HG03342 (cell line): Measurements from ENCODE around the gene XYLT1.
"Not testable (repeated sequence)": the region's sequence is repeated elsewhere in the genome, so short reads cannot be mapped to it uniquely, and the experiment has no call there.

Source experiments
- ATAC-seq: cut with Tn5 transposase; IDR thresholded peaks from one replicate; pipeline ENCODE4 v1.9.1; 2021; ENCODE audit warnings: mild to moderate bottlenecking, moderate library complexity; ENCODE audit not compliant: unreplicated experiment

Gene XYLT1

GRCh38 chr16:17470908-17471718 lies at the start of gene XYLT1:
TSS of gene XYLT1 (minus strand) at chr16:17470960. CDS start at chr16:17470796, 164 bp downstream.
- ATAC-seq: no peak

- ATAC-seq: no peak
These were observed 49.4 kb upstream of the XYLT1 start for GRCh38 chr16:17520111-17520510.

GRCh38 chr16:17519101-17519955 lies 48.6 kb upstream of the XYLT1 start:
- ATAC-seq: no peak

- no peak for ATAC-seq
These were observed 47.7 kb upstream of the XYLT1 start for GRCh38 chr16:17518441-17518840.

- ATAC-seq: no peak
These were observed 44.9 kb upstream of the XYLT1 start for GRCh38 chr16:17515421-17516210.

- ATAC-seq: no peak
These were observed 42.0 kb upstream of the XYLT1 start for GRCh38 chr16:17512636-17513220.

GRCh38 chr16:17511340-17511739 lies 40.6 kb upstream of the XYLT1 start:
- ATAC-seq: no peak

- ATAC-seq: no peak
These were observed 39.8 kb upstream of the XYLT1 start for GRCh38 chr16:17510567-17510966.

GRCh38 chr16:17509194-17509593 lies 38.4 kb upstream of the XYLT1 start:
- ATAC-seq: no peak

- ATAC-seq: no peak
These were observed 37.5 kb upstream of the XYLT1 start for GRCh38 chr16:17508303-17508702.

GRCh38 chr16:17507516-17507915 lies 36.8 kb upstream of the XYLT1 start:
- ATAC-seq: not testable (repeated sequence)

- ATAC-seq: not testable (repeated sequence)
These were observed 35.1 kb upstream of the XYLT1 start for GRCh38 chr16:17505828-17506227.

GRCh38 chr16:17504050-17504449 lies 33.3 kb upstream of the XYLT1 start:
- no peak for ATAC-seq

- ATAC-seq: no peak
These were observed 32.6 kb upstream of the XYLT1 start for GRCh38 chr16:17503331-17503730.

- no peak for ATAC-seq
These were observed 30.6 kb upstream of the XYLT1 start for GRCh38 chr16:17501321-17501720.

GRCh38 chr16:17499223-17499902 lies 28.6 kb upstream of the XYLT1 start:
- ATAC-seq: no peak

- ATAC-seq: no peak
These were observed 26.9 kb upstream of the XYLT1 start for GRCh38 chr16:17497648-17498047.

GRCh38 chr16:17496891-17497290 lies 26.1 kb upstream of the XYLT1 start:
- no peak for ATAC-seq

- no peak for ATAC-seq
These were observed 22.3 kb upstream of the XYLT1 start for GRCh38 chr16:17493012-17493411.

- ATAC-seq: no peak
These were observed 20.4 kb upstream of the XYLT1 start for GRCh38 chr16:17491140-17491662.
